ENCODE measurements around the gene PAQR7.

- TF ChIP-seq CTCF (conservative IDR thresholded peaks at IDR 0.05; ENCODE audit: low read depth in 2 of 2) (no peak; a peak in 1 of 4 replicates), POLR2AphosphoS5 (IDR thresholded peaks at IDR 0.05; ENCODE audit: low read depth) (no peak), EZH2 (IDR thresholded peaks at IDR 0.05; ENCODE audit: low read depth, unreplicated experiment) (no peak), EZH2phosphoT487 (IDR thresholded peaks at IDR 0.05; ENCODE audit: unreplicated experiment) (no peak), CREB1 (CRISPR knock-in tag; IDR thresholded peaks at IDR 0.05; ENCODE audit: low read depth) (no peak), ETS1 (IDR thresholded peaks at IDR 0.05) (no peak), STAT1 (IDR thresholded peaks at IDR 0.05; ENCODE audit: unreplicated experiment) (no peak)
- TF ChIP-seq, protein P1, sequence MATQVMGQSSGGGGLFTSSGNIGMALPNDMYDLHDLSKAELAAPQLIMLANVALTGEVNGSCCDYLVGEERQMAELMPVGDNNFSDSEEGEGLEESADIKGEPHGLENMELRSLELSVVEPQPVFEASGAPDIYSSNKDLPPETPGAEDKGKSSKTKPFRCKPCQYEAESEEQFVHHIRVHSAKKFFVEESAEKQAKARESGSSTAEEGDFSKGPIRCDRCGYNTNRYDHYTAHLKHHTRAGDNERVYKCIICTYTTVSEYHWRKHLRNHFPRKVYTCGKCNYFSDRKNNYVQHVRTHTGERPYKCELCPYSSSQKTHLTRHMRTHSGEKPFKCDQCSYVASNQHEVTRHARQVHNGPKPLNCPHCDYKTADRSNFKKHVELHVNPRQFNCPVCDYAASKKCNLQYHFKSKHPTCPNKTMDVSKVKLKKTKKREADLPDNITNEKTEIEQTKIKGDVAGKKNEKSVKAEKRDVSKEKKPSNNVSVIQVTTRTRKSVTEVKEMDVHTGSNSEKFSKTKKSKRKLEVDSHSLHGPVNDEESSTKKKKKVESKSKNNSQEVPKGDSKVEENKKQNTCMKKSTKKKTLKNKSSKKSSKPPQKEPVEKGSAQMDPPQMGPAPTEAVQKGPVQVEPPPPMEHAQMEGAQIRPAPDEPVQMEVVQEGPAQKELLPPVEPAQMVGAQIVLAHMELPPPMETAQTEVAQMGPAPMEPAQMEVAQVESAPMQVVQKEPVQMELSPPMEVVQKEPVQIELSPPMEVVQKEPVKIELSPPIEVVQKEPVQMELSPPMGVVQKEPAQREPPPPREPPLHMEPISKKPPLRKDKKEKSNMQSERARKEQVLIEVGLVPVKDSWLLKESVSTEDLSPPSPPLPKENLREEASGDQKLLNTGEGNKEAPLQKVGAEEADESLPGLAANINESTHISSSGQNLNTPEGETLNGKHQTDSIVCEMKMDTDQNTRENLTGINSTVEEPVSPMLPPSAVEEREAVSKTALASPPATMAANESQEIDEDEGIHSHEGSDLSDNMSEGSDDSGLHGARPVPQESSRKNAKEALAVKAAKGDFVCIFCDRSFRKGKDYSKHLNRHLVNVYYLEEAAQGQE (IDR thresholded peaks at IDR 0.05; ENCODE audit: unreplicated experiment), result no peak
Measured at GRCh38 chr1:25858494-25858893, 17.0 kb downstream of the PAQR7 start.

All from GM23338 (cell line).